Left renal cortex interstitium (tissue), 4 donors: Measurements from ENCODE around the gene SNX19. TPM values are rescaled to one million over a fixed set of nuclear protein-coding genes. Genes with fewer than 3 reads are reported as not detected.
A peak's percentile ranks its signal among the peaks of the same experiment; 100 is the strongest.

Experiments used
- DNase-seq, 4 donors: peaks; one replicate each; pipeline ENCODE4 v3.0.0-alpha.2; 2013; ENCODE audit warnings: low read depth in 4 of 4, low spot score in 2 of 4, missing footprints in 1 of 4
- polyA plus RNA-seq, 4 donors: library from polyadenylated mRNA; unstranded; fragments of 120-200 nt; gene quantifications; one replicate each; pipeline ENCODE4 v1.2.1, GENCODE V29; 2013; ENCODE audit not compliant: insufficient read length in 4 of 4

The SNX19 gene
- polyA plus RNA-seq, 4 donors = 46.1 to 51.4 (median 50.1) TPM

DNA sequence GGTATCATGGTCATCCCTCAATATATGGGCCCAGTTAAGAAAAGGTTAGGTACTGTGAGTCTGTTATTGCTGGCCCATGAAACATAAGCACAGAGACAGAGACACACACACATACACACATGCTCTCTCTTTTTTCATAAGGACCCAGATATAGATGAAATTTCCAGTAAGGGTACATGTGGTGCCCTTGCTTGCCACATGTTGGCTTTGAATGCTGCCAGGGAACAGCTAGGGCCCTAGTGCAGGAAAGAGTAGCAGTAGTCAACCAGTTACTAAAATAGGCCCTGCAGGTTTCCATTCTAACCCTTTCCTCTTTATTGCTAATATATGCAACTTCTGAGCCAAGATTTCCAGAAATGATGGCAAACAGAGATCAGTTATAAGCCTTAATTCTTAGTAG, 9.1 kb downstream of the SNX19 start:
- no peak for DNase-seq

- DNase-seq = no peak
These were observed 9.7 kb downstream of the SNX19 start for GRCh38 chr11:130906616-130907015.

- DNase-seq = no peak
These were observed 10.8 kb downstream of the SNX19 start for GRCh38 chr11:130905512-130905911.

- DNase-seq = no peak
These were observed 11.9 kb downstream of the SNX19 start for GRCh38 chr11:130904380-130904779.

- DNase-seq = no peak
These were observed 13.9 kb downstream of the SNX19 start for GRCh38 chr11:130902380-130902779.

DNA sequence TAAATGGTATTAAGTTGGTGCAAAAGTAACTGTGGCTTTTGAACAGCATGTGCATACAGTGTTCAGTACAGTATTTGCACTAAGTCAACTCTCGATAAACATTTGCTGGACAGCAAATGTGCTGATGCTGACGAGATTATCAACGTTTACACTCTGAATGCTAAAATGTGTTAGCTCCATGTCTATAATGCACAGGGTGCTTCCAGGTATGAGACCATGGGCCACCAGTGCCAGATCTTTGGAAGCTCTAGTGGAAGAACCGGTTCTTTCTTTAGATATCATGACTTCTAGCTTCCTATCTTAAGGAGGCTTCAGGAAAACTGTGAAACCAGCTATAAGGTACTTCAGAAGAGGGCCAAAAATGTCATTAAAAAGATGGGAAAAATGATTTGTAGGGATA, 17.2 kb downstream of the SNX19 start:
- DNase-seq = no peak

DNA sequence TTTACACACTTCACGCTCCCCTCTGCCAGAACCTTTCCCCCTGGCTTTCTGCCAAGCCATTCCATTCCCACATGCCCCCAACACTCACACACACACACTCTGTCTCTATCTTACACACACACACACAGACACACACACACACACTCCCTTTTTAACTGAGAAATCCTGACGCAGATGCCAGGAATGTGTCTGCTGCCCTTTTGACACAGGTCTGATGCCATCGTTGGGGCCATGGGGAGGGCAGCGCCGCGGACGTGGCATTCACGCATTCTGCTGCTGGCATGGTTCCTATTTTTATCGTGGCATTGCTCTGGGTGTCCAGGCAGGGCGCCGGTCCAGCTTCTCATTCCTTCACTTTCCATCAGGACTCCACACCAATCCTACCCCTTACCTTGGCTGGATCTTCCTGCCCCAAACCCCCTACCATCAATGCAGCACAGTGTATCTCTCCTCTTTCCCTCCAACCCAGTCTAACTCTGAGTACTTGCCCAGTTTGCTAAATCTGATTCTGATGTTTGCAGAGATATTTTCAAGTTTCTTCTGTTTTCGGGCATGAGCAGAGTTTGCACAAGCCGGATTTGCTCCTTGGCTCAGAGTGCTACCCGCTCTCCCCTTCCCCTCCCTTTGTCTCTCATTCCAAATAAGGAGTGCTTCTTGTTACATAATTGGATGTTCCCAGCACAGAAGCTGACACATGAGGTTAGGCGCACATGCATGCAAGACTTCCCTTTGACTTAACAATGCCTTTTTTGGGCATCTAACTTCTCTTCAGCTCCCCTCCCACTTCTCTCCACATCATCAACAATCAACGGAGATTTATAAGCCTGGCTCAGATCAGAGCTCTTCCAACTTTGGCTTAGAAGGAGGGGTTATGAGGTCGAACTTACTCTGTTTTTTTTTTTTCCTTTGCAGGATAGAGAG, 18.8 kb downstream of the SNX19 start:
- DNase-seq = peak; percentile 52 to 71 (median 58)

DNA sequence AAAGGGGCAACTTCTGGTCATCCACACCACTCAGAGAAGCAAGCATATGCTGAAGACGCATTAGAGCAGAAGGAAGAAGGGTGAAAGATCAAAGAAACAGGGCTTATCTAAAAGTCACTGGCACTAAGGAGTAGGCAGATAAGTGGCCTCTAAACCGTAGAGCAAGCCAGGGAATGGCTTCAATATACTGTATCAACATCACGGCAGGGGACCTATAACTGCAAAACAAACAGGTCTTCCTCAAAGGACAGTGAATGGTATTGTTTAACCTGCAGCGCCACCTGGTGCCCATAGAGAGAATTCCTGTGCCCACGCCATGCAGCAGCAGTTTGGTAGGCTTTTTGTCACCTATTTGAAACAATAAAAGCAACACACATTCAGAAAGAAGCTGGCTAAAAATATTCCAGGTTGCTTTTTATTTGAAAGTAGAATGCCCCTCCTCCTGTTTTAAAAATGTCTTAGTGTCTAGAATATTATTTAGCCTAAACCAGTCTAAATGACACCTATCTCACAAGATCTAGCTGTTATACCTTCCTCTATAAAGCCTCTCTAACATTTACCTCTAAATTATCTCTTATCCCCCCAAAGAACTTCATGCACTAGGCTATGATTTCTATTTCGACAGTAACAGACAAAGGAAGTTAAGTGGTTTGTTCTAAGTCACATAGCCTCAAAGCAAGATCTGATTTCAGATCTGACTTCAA, 21.8 kb downstream of the SNX19 start:
- peak in 3 of 4 donors; percentile 42 to 70 (median 50) for DNase-seq

- DNase-seq = no peak
These were observed 23.4 kb downstream of the SNX19 start for GRCh38 chr11:130892861-130893260.

- DNase-seq = no peak
These were observed 25.0 kb downstream of the SNX19 start for GRCh38 chr11:130891326-130891725.

DNA sequence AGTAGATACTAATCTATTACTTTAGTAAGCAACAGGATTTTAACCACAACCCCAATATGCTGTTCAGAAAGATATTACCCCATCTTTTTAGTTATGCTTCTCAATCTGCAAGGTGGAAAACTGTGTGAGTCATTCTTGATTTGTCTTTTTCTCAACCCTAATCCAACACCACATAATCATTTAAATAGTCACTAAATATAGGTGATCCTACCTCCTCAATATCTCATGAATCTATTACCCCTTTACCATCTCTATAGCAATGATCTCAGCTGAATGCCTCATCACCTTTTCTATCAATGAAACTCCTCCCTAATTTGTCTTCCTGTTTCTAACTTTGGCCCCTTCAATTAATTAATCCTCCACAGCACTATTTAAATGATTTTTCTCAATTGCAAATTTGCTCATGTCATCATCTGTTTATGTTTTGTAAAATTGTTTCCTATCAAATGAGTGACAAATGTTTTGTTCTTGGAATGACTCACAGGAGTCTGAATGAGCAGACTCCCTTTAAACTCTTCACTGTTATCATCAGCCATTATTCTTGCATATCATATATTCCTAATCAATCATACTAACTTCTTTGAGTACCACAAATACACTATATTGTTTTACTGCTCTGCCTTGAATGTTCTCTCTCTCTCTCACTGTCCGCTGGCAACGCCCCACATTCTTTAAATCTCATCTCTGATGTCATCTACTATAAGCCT, 26.1 kb downstream of the SNX19 start:
- DNase-seq = no peak

- no peak for DNase-seq
These were observed 27.5 kb downstream of the SNX19 start for GRCh38 chr11:130888790-130889189.

DNA sequence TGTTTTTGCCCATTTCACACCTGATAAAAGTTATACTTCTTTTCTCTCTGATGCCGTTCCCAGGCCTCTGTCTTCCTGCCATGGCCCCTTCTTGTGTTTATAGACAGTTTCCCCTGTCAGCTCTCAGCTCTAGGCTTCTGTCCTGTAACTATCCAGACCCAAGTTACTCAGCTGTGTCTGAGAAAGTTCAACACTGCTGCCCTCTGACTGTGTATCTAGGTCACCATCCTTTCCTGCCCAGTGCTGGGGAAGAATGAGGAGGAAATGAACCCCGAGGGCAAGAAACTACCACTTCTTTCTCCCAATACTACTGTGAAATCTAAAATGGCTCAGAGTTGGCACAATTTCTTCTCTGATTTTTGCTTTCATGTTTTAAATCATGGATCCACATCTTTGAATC, 29.6 kb downstream of the SNX19 start:
- no peak for DNase-seq

- no peak for DNase-seq
These were observed 34.1 kb downstream of the SNX19 start for GRCh38 chr11:130882138-130882551.

DNA sequence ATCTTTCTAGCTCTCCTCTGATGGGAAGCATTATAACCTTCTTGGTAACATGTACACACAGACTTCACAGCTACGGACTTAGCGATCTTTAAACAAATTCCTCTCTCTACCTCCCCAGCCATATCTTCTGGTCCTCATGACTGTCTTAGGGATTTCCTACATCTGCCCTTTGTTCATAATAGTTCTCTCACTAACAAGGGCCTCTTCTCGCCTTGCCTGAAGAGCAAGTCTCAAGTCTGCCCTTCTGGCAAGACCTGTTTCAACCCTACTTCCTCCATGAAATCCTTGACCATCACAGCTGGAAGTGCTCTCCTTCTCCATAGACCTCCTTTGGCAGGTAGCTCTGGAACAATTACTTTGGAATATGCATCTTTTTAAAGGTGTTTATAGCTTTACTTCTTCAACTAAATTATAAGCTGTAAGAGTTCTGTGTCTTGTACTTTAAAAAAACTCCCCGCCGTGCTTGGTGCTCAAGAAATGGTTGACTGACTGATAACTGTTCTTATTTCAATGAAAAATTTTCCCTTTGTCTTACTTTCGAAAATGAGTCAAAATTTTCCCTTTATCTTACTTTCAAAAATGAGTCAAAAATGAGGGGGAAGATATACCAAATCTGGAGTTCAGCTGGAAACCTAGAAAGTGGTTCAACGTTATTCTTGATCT, 34.7 kb downstream of the SNX19 start:
- no peak for DNase-seq

DNA sequence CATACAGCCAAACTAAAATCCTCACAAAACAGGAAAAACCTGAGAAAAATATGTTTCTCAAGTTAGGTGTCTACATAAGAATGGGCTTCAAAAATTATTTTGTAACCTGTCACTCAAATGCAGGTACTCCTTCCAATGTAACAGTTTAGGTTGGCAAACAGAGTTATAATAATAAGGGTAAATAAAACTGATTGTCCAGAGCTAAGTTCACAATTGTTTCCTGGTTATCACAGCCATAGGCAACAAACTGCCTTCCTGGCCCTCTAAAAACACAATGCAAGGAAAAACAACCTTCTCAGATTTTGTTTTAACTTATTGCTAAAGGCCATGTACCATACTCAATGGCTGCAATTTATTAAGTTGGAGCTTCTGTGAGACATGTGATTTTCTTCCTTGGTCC, 36.4 kb downstream of the SNX19 start:
- no peak for DNase-seq

- DNase-seq = no peak
These were observed 39.1 kb downstream of the SNX19 start for GRCh38 chr11:130876931-130877915.

DNA sequence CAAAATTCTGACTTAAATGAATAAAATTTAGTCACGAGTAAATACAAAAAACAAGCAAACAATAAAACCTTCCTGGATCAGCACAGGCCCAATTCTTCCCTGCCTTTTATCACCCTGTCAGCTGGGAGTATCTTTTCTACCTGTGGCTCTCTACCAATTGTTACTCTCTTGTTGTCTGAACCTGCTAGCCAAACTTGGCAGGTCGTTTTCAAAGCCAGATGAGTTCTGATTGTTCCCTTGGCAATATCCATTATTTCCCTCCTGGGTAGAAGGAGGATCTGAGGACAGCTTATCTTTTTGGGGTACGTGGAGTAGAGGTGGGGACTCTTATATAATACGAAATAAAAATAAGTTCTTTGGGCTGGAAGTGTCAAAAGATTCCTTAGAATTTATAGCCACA, 40.2 kb downstream of the SNX19 start:
- DNase-seq = no peak

- DNase-seq = no peak
These were observed 41.2 kb downstream of the SNX19 start for GRCh38 chr11:130874955-130875531.
